Stomach (tissue), 9 donors: Measurements from ENCODE around the gene RPSA. TPM values are rescaled to one million over a fixed set of nuclear protein-coding genes. Genes with fewer than 3 reads are reported as not detected.
A peak's percentile ranks its signal among the peaks of the same experiment; 100 is the strongest.
"Not testable (repeated sequence)": the region's sequence is repeated elsewhere in the genome, so short reads cannot be mapped to it uniquely, and the experiment has no call there.

Experiments used
- DNase-seq, 2 donors: peaks; one replicate each; pipeline versions ENCODE4 v3.0.0 to v3.0.0-alpha.2; 2013 to 2019
- H3K27ac ChIP-seq, 5 donors: fragments of 200-600 bp in 4 of 5; sonication (generic) in 4 of 5; one replicate each; pipeline ENCODE4 v1.5.1; 2013 to 2019; ENCODE audit warnings: mild to moderate bottlenecking in 1 of 5, moderate library complexity in 1 of 5
- H3K27me3 ChIP-seq, 3 donors: fragments of 200-600 bp; sonication (generic); one replicate each; pipeline ENCODE4 v1.5.1; 2017 to 2019; ENCODE audit warnings: mixed run types in 1 of 3
- H3K36me3 ChIP-seq, 4 donors: fragments of 200-600 bp; sonication (generic); 1 replicate in 3 of 4; 2 replicates in 1 of 4; pipeline ENCODE4 v1.5.1; 2016 to 2019
- H3K4me1 ChIP-seq, 4 donors: fragments of 200-600 bp; sonication (generic); one replicate each; pipeline ENCODE4 v1.5.1; 2016 to 2019
- H3K4me3 ChIP-seq, 4 donors: fragments of 200-600 bp; sonication (generic) in 3 of 4; one replicate each; pipeline ENCODE4 v1.5.1; 2016 to 2019; ENCODE audit warnings: mild to moderate bottlenecking in 1 of 4
- H3K9me3 ChIP-seq, 4 donors: fragments of 200-600 bp; sonication (generic); one replicate each; pipeline ENCODE4 v1.5.1; 2016 to 2019
- CTCF ChIP-seq, 7 experiments: fragments of 450-650 bp in 4 of 7; fragments of 200-600 bp in 3 of 7; sonication (generic) in 3 of 7; IDR thresholded peaks; one replicate each; pipeline ENCODE4 v1.5.1; 2016 to 2019; ENCODE audit warnings: antibody characterized with exemption in 7 of 7, control low read depth in 2 of 7, mild to moderate bottlenecking in 1 of 7
- EP300 ChIP-seq: sonication (generic); formaldehyde crosslinking; IDR thresholded peaks from one replicate; pipeline ENCODE4 v1.6.1; 2017; ENCODE audit warnings: antibody characterized with exemption
- POLR2A ChIP-seq, 4 donors: fragments of 450-650 bp; IDR thresholded peaks; one replicate each; pipeline ENCODE4 v1.6.1; 2016; ENCODE audit warnings: antibody characterized with exemption in 4 of 4, control low read depth in 2 of 4, mild to moderate bottlenecking in 1 of 4, moderate library complexity in 1 of 4
- POLR2AphosphoS5 ChIP-seq, 3 donors: sonication (generic); formaldehyde crosslinking; IDR thresholded peaks; one replicate each; pipeline ENCODE4 v1.6.1; 2016; ENCODE audit warnings: antibody characterized with exemption in 3 of 3
- WGBS, 5 donors: extraction: QIAGEN DNeasy Blood & Tissue Kit in 3 of 5; methylation state at CpG; one replicate each; pipeline versions ENCODE4 v1.1.5 to v1.1.7; 2013 to 2018; 5-methylcytosine and 5-hydroxymethylcytosine counted together
- intact Hi-C: fragments of 100-400 bp; cut with DNase I; formaldehyde crosslinking; loops from one replicate; pipeline ENCODE4 v1.15.1; 2023; ENCODE audit warnings: low total_unique reads
- polyA plus RNA-seq, 3 donors: library from polyadenylated mRNA; stranded (reverse); fragments of 200-250 nt; gene quantifications; one replicate each; pipeline ENCODE4 v1.2.3, GENCODE V29; 2013
- small RNA-seq, 4 donors: library from RNA; depleted of rRNA; stranded (forward); fragments of <200 nt; gene quantifications; one replicate each; pipeline ENCODE3, GENCODE V24; 2016
- total RNA-seq, 5 donors: library from RNA; depleted of rRNA; stranded (reverse); fragments of >200 nt; gene quantifications; one replicate each; pipeline versions ENCODE4 v1.1.0 to v1.2.3, GENCODE V29; 2014 to 2016
- donor health status: healthy with polysubstance abuse.
- donor health status: Bipolar disorder and iron deficiency.
- donor health status: healthy.

Gene RPSA
- total and polyA plus RNA-seq, 8 donors, result 346 to 2,119 (median 1,066) TPM

GRCh38 chr3:39457361-39457760, 50.8 kb downstream of the RPSA start:
- peaks cover 0 to 8% (median 8%) of the 10 kb centered on the region in 3 donors for H3K27me3 ChIP-seq

GRCh38 chr3:39458579-39458978, 52.1 kb downstream of the RPSA start:
- H3K36me3 ChIP-seq, H3K9me3 ChIP-seq, intact Hi-C loops, H3K4me1 ChIP-seq, H3K27me3 ChIP-seq, H3K4me3 ChIP-seq, DNase-seq, H3K27ac ChIP-seq: not testable (repeated sequence)
- WGBS, 5 donors, result 79 to 93% (median 90%) methylated on average over 5 of the region's 5 CpGs

More at GRCh38 chr3:39457361-39457760, 50.8 kb downstream of the RPSA start:
- TF ChIP-seq CTCF (IDR thresholded peaks at IDR 0.05), result no peak
- no peak for TF ChIP-seq EP300
- TF ChIP-seq POLR2A (IDR thresholded peaks at IDR 0.05), result no peak
- TF ChIP-seq POLR2AphosphoS5 (IDR thresholded peaks at IDR 0.05), result no peak
- intact Hi-C loops, result no loop called here
- Histone ChIP-seq H3K4me1 (no peaks in the 10 kb centered on the region), H3K36me3 (no peaks in the 10 kb centered on the region), H3K4me3 (no peak overlapping the region), H3K27ac (no peak overlapping the region), H3K9me3 (no peaks in the 10 kb centered on the region)
- DNase-seq, result no peak
- 84 to 93% (median 89%) methylated on average over 9 of the region's 9 CpGs for WGBS, 5 donors

- Histone ChIP-seq H3K27me3 (peaks cover 0 to 8% (median 8%) of the 10 kb centered on the region in 3 donors), H3K36me3 (no peaks in the 10 kb centered on the region), H3K4me3 (no peak overlapping the region), H3K27ac (no peak overlapping the region), H3K4me1 (no peaks in the 10 kb centered on the region), H3K9me3 (no peaks in the 10 kb centered on the region)
- intact Hi-C loops, result no loop called here
- 36 to 54% (median 42%) methylated on average over 2 of the region's 2 CpGs for WGBS, 5 donors
- DNase-seq, result peak in 1 of 2 donors; percentile 25
- TF ChIP-seq CTCF (IDR thresholded peaks at IDR 0.05) (no peak), EP300 (no peak), POLR2A (IDR thresholded peaks at IDR 0.05) (no peak), POLR2AphosphoS5 (IDR thresholded peaks at IDR 0.05) (no peak)
These were observed 54.2 kb downstream of the RPSA start for GRCh38 chr3:39460677-39461076.

Small RNA genes lying within 50 kb of the gene (small RNA-seq; reads per million reads assigned to genes)
- gene SNORA6, result 0 reads per million in 4 donors
- 0 reads per million in 4 donors for gene SNORA62

Other genes starting within 250 kb of the RPSA start
- under 1 TPM in 2 of 5 donors, not detected in 3; under 0.01 to 0.18 TPM for gene XIRP1, start 214.1 kb upstream of the RPSA start, total RNA-seq
- gene XIRP1, start 214.1 kb upstream of the RPSA start, polyA plus RNA-seq, result 1 to 10 TPM in 1 of 3 donors, under 1 TPM in 2; 0.08 to 1.1 (median 0.56) TPM
- gene CX3CR1, start 126.7 kb upstream of the RPSA start, total RNA-seq, result under 1 TPM in 2 of 5 donors, not detected in 3; 0.37 to 0.43 TPM
- under 1 TPM in 2 of 3 donors, not detected in 1; 0.06 to 0.15 TPM for gene CX3CR1, start 126.7 kb upstream of the RPSA start, polyA plus RNA-seq
- not detected for gene CCR8, start 77.0 kb upstream of the RPSA start, total RNA-seq
- not detected for gene CCR8, start 77.0 kb upstream of the RPSA start, polyA plus RNA-seq
- 100 to 1,000 TPM in 1 of 5 donors, 10 to 100 TPM in 4; 14.7 to 119 (median 23.3) TPM for gene SLC25A38, start 23.4 kb upstream of the RPSA start, total RNA-seq
- 10 to 100 TPM; 28.4 to 41.4 (median 29.5) TPM for gene SLC25A38, start 23.4 kb upstream of the RPSA start, polyA plus RNA-seq
- gene MOBP, start 61.0 kb downstream of the RPSA start, total RNA-seq, result under 1 TPM in 3 of 5 donors, not detected in 2; 0.29 to 0.92 (median 0.58) TPM
- under 1 TPM in 1 of 3 donors, not detected in 2; 0.06 TPM for gene MOBP, start 61.0 kb downstream of the RPSA start, polyA plus RNA-seq